ENCODE data around the gene HDAC9.

Gene HDAC9

GRCh38 chr7:18788026-18788425 lies 292.5 kb downstream of the HDAC9 start:
- no peak for DNase-seq (ENCODE audit: low spot score)

DNA sequence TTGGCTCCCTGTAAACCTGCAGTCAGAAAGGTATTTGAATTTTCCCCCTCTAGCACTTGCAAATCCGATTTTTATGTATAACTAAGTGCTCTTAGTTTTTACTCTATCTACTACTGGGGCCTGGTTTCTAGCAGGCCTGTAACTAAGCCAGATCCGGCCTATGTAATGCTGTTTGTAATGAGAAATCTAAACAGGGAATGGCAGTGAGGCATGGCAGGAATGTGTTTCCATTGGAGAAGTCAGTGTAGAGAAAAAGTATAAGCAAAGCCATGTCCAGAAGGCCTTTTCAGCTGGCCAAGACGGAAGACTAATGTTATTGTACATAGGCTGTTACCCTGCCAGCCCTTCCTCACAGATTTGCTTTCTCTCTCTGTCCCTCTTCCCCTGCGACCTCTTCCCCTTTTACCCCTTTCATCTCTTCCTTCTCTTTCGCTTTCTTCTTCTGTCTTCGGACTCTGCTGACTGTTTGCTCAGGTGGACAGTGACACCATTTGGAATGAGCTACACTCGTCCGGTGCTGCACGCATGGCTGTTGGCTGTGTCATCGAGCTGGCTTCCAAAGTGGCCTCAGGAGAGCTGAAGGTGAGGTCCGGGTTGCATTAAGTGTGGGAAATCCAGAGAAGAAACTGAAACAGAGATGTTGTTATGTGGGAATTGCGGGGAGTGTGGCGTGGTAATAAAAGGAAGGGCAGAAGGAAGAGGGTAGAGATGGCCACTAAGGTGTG lies 297.5 kb downstream of the HDAC9 start:
- no peak for DNase-seq (ENCODE audit: low spot score)

- DNase-seq (ENCODE audit: low spot score): no peak
These were observed 300.7 kb downstream of the HDAC9 start for GRCh38 chr7:18796216-18796615.

GRCh38 chr7:18798088-18798906 lies 302.7 kb downstream of the HDAC9 start:
- DNase-seq (ENCODE audit: low spot score): no peak

DNA sequence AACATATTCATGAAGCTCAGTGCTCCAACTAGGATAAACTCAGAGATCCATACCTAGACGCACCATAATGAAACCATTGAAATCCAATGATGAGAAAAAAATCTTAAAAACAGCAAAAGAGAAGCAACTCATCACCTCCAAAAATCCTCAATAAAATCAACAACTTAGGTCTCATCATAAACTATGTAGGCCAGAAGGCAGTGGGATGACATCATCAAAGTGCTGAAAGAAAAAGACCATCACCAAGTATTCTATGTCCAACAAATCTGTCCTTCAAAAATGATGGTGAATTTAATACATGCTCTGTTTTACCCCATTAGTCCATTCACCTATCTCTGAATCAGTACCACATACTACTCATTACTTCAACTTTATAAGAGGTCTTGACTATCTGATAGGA lies 304.4 kb downstream of the HDAC9 start:
- DNase-seq (ENCODE audit: low spot score): no peak

GRCh38 chr7:18803923-18804322 lies 308.4 kb downstream of the HDAC9 start:
- no peak for DNase-seq (ENCODE audit: low spot score)

DNA sequence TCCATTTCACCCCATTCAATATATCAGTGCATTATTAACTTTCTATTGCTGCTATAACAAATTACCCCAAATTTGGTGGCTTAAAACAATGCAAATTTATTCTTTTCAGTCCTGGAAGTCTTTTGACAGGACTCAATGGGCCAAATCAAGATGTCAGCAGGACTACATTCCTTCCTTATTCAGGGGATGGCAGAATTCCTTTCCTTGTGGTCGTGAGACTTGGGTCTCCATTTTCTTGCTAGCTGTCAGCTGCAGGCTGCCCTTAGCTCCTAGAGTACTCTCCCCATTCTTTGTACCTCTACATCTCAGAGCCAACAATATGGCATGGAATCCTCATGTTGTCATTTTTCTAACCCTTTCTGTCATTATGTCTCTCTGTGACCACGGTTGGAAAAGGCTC lies 310.6 kb downstream of the HDAC9 start:
- no peak for DNase-seq (ENCODE audit: low spot score)

- no peak for DNase-seq (ENCODE audit: low spot score)
These were observed 312.5 kb downstream of the HDAC9 start for GRCh38 chr7:18808026-18808425.

GRCh38 chr7:18815261-18815960 lies 319.9 kb downstream of the HDAC9 start:
- no peak for DNase-seq (ENCODE audit: low spot score)

DNA sequence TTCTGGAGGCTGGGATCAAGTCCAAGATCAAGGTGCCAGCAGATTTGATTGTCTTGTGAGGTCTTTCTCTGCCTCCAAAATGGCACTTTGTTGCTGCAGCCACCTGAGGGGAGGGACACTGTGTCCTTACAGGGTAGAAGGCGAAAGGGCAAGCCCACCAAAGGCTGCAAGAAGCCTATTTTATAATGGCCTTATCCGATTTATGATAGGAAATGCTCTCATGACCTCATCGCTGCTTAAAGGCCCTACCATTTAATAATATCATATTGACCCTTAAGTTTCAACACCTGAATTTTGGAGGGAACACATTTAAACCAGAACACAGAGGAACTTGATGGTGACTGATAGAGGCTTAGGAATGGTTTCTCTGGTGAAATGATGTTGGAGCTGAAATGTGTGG lies 325.4 kb downstream of the HDAC9 start:
- DNase-seq (ENCODE audit: low spot score): no peak

GRCh38 chr7:18821554-18821953 lies 326.0 kb downstream of the HDAC9 start:
- DNase-seq (ENCODE audit: low spot score): no peak

DNA sequence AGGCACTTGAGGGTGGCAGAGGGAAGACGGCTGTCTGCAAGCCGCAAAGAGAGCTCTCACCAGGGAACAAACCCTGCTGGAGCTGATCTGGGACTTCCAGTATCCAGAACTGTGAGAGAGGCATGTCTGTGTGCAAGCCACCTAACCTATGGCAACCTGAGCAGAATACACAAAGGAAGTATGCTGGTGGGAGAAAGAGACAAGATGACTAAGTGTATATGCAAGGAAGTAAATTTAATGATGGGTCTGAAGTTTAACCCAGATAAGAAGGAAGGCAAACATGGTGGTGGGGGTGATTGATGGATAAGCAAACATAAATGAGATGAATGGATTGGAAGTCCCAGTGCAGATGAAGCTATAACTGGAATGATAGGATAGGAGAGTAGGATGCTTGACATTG lies 328.6 kb downstream of the HDAC9 start:
- DNase-seq (ENCODE audit: low spot score): no peak

GRCh38 chr7:18828260-18828993 lies 332.9 kb downstream of the HDAC9 start:
- DNase-seq (ENCODE audit: low spot score): no peak

GRCh38 chr7:18828994-18829857 lies 333.7 kb downstream of the HDAC9 start:
- DNase-seq (ENCODE audit: low spot score): no peak

- DNase-seq (ENCODE audit: low spot score): no peak
These were observed 334.3 kb downstream of the HDAC9 start for GRCh38 chr7:18829858-18830285.

DNA sequence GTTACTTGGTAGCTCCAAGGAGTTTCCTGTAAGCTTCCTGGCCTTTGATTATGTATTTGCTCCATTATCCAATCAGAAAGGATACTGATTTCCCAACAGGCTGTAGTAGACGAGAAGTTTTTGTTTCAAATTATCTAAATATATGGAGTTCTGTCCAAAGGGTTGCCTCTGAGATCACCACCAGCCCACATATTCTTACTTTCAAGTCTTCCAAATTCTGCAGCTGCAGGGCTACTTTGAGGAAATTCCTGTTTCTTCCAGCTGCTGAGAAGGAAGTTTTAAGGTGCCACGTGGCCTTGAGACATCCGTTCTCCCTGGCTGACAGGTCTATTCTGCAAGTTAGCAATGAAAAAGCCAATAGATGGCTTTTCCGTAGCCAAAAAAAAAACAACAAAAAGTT lies 335.9 kb downstream of the HDAC9 start:
- DNase-seq (ENCODE audit: low spot score): no peak

- no peak for DNase-seq (ENCODE audit: low spot score)
These were observed 336.4 kb downstream of the HDAC9 start for GRCh38 chr7:18831943-18832342.

DNA sequence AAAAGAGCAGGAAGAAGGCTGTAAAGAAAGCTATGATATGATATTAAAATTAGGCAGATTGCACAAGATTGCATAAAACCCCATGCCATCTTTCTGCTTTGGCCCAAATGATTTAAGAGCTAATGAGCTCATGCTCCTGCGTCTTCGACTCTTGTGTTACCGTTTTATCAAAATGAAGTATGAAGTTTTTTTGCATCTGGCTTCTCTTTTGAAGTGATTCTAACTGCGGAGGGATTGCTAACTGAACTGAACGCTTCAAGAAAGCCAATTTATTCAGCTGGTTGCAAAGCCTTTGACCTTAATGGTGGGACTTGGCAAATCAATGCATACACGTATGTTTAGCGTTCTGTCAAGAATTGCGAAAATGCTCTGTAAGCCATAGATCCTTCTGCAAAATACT lies 339.0 kb downstream of the HDAC9 start:
- DNase-seq (ENCODE audit: low spot score): no peak

DNA sequence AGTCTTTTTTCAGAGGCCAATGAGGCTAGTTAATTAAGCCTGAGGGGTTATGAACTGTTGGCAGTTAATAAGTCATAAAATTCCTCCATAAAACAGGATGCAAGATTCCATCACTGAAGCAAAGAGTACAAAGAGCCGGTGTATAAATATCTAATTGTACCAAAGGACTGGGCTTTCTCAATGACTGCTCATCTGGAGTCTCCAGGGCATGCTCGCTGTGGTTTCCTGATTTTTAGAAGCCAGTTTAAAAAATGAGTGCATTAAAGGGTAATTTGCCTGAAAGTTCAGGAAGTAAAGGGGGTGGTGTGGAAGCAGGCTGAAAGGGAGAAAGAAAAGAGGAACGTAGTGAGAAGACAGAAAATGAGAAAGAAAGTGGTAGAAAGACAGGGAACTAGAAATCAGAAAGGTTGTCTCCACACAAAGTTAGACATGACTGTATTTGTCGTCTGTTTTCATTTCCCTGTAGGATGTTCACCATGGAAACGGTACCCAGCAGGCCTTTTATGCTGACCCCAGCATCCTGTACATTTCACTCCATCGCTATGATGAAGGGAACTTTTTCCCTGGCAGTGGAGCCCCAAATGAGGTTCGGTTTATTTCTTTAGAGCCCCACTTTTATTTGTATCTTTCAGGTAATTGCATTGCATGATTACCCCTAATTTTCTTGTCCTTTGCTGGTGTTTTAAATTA lies 339.6 kb downstream of the HDAC9 start:
- DNase-seq (ENCODE audit: low spot score): no peak

- DNase-seq (ENCODE audit: low spot score): no peak
These were observed 348.4 kb downstream of the HDAC9 start for GRCh38 chr7:18843979-18844378.

DNA sequence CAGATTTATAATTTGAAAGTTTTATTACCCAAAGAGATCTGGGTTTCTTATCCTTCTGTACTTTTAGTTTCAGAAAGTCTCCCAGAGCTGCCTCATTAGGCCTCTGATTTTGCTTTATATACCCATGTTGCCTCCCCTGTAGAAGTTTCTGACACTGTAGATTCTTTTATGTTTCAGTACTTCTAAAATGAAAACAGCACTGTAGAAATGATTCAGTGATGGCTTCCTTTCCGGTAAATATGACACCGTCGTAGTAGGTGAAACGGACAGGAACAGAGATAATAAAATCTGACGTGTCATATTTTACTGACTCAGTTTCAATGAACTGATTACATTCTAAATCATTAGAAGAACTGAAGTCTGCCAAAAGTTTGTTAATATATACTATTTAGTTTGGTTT lies 349.2 kb downstream of the HDAC9 start:
- no peak for DNase-seq (ENCODE audit: low spot score)

Data from putamen (tissue), 1 donor.